ENCODE data around the gene RANBP1. TPM values are rescaled to one million over a fixed set of nuclear protein-coding genes. Genes with fewer than 3 reads are reported as not detected.

The RANBP1 gene
- total and polyA plus RNA-seq, 2 of the 13 experiments (the other 11 are each of a cell fraction or from before 2014, with no cell fraction given), result 181 to 492 TPM

DNA sequence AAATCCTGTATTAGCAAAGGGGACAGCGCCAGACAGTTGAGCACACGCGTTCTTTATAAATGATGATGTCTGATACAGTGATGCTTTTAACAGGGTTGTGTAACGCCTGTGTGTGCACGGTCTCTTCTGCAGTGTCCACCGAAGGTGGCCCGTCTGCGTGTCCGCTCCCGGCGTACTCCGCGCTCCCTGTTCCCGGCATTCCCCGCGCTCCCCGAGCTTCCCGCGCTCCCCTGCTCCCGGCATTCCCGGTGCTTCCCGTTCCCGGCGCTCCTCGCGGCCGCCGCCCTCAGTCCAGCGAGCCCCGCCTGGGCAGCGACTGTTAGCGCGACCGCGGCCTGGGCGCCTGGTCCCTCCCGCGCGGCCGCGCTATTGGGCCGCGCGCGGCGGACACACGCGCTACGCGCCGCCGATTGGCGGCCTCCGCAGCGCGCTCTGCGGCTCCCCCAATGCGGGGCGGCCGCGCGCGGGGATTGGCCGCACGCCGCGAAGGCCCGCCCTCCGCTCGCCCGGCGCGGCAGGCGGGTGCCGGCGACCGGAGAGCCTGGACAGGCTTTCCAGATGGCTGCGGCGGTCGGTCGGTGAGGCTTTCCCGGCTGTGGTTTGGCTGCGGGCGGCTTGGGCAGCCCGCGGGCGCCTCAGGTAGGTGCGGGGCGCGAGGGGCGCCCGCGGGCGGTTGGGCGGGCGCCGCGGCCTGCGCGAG lies 36.0 kb upstream of the RANBP1 start, which contains the start of gene DGCR8 (continued):
- TF ChIP-seq, protein P1, sequence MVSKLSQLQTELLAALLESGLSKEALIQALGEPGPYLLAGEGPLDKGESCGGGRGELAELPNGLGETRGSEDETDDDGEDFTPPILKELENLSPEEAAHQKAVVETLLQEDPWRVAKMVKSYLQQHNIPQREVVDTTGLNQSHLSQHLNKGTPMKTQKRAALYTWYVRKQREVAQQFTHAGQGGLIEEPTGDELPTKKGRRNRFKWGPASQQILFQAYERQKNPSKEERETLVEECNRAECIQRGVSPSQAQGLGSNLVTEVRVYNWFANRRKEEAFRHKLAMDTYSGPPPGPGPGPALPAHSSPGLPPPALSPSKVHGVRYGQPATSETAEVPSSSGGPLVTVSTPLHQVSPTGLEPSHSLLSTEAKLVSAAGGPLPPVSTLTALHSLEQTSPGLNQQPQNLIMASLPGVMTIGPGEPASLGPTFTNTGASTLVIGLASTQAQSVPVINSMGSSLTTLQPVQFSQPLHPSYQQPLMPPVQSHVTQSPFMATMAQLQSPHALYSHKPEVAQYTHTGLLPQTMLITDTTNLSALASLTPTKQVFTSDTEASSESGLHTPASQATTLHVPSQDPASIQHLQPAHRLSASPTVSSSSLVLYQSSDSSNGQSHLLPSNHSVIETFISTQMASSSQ (IDR thresholded peaks at IDR 0.05; ENCODE audit: low read depth), result no peak
- TF ChIP-seq, protein P1 (CRISPR knock-in tag; IDR thresholded peaks at IDR 0.05; ENCODE audit: borderline replicate concordance), result peak; percentile 70
- TF ChIP-seq ZNF878 (CRISPR knock-in tag; IDR thresholded peaks at IDR 0.05) (no peak), RNF2 (conservative IDR thresholded peaks at IDR 0.05; ENCODE audit: low read depth) (peak; percentile 95), MEIS2 (CRISPR knock-in tag; IDR thresholded peaks at IDR 0.05) (0 out of 2 replicates have a peak, but pooled peaks have one; percentile 67), ZNF382 (CRISPR knock-in tag; IDR thresholded peaks at IDR 0.05; ENCODE audit: borderline replicate concordance) (no peak), SP4 (CRISPR knock-in tag; IDR thresholded peaks at IDR 0.05) (peak; percentile 65), ADNP (CRISPR knock-in tag; IDR thresholded peaks at IDR 0.05) (no peak), ZNF678 (CRISPR knock-in tag; IDR thresholded peaks at IDR 0.05) (no peak), ZNF788 (CRISPR knock-in tag; IDR thresholded peaks at IDR 0.05; ENCODE audit: borderline replicate concordance) (peak; percentile 93; the same call in 1 of the 2 replicates), GTF3A (CRISPR knock-in tag; conservative IDR thresholded peaks at IDR 0.05) (0 out of 2 replicates have a peak, but pooled peaks have one; percentile 54), NR2F6 (IDR thresholded peaks at IDR 0.05) (no peak), NR2F6 (CRISPR knock-in tag; IDR thresholded peaks at IDR 0.05) (peak; percentile 63), KLF16 (CRISPR knock-in tag; IDR thresholded peaks at IDR 0.05) (peak in 1 of 2 experiments; percentile 89; a peak in 2 of 4 replicates), ZFP37 (CRISPR knock-in tag; IDR thresholded peaks at IDR 0.05; ENCODE audit: borderline replicate concordance) (0 out of 2 replicates have a peak, but pooled peaks have one; percentile 30), ZNF570 (CRISPR knock-in tag; IDR thresholded peaks at IDR 0.05; ENCODE audit: borderline replicate concordance) (no peak)
- TF ChIP-seq, protein P2, sequence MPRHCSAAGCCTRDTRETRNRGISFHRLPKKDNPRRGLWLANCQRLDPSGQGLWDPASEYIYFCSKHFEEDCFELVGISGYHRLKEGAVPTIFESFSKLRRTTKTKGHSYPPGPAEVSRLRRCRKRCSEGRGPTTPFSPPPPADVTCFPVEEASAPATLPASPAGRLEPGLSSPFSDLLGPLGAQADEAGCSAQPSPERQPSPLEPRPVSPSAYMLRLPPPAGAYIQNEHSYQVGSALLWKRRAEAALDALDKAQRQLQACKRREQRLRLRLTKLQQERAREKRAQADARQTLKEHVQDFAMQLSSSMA (CRISPR knock-in tag; IDR thresholded peaks at IDR 0.05), result peak; percentile 60; the same call in 1 of the 2 replicates
- TF ChIP-seq, protein P3, sequence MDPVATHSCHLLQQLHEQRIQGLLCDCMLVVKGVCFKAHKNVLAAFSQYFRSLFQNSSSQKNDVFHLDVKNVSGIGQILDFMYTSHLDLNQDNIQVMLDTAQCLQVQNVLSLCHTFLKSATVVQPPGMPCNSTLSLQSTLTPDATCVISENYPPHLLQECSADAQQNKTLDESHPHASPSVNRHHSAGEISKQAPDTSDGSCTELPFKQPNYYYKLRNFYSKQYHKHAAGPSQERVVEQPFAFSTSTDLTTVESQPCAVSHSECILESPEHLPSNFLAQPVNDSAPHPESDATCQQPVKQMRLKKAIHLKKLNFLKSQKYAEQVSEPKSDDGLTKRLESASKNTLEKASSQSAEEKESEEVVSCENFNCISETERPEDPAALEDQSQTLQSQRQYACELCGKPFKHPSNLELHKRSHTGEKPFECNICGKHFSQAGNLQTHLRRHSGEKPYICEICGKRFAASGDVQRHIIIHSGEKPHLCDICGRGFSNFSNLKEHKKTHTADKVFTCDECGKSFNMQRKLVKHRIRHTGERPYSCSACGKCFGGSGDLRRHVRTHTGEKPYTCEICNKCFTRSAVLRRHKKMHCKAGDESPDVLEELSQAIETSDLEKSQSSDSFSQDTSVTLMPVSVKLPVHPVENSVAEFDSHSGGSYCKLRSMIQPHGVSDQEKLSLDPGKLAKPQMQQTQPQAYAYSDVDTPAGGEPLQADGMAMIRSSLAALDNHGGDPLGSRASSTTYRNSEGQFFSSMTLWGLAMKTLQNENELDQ (CRISPR knock-in tag; IDR thresholded peaks at IDR 0.05; ENCODE audit: borderline replicate concordance), result no peak
- TF ChIP-seq, protein P4, sequence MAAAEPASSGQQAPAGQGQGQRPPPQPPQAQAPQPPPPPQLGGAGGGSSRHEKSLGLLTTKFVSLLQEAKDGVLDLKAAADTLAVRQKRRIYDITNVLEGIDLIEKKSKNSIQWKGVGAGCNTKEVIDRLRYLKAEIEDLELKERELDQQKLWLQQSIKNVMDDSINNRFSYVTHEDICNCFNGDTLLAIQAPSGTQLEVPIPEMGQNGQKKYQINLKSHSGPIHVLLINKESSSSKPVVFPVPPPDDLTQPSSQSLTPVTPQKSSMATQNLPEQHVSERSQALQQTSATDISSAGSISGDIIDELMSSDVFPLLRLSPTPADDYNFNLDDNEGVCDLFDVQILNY (CRISPR knock-in tag; conservative IDR thresholded peaks at IDR 0.05), result peak; percentile 99
- TF ChIP-seq, protein P5, sequence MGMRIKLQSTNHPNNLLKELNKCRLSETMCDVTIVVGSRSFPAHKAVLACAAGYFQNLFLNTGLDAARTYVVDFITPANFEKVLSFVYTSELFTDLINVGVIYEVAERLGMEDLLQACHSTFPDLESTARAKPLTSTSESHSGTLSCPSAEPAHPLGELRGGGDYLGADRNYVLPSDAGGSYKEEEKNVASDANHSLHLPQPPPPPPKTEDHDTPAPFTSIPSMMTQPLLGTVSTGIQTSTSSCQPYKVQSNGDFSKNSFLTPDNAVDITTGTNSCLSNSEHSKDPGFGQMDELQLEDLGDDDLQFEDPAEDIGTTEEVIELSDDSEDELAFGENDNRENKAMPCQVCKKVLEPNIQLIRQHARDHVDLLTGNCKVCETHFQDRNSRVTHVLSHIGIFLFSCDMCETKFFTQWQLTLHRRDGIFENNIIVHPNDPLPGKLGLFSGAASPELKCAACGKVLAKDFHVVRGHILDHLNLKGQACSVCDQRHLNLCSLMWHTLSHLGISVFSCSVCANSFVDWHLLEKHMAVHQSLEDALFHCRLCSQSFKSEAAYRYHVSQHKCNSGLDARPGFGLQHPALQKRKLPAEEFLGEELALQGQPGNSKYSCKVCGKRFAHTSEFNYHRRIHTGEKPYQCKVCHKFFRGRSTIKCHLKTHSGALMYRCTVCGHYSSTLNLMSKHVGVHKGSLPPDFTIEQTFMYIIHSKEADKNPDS (CRISPR knock-in tag; IDR thresholded peaks at IDR 0.05), result no peak
